Testis (tissue), 3 donors: Measurements from ENCODE around the gene CRYGN. TPM values are rescaled to one million over a fixed set of nuclear protein-coding genes. Genes with fewer than 3 reads are reported as not detected.

Source experiments
- DNase-seq: peaks from one replicate; pipeline ENCODE4 v3.0.0-alpha.2; 2019
- H3K27ac ChIP-seq, 2 donors: fragments of 200-600 bp; sonication (generic); one replicate each; pipeline ENCODE4 v1.5.1; 2019
- H3K27me3 ChIP-seq: fragments of 200-600 bp; sonication (generic); one replicate; pipeline ENCODE4 v1.5.1; 2019
- H3K36me3 ChIP-seq: fragments of 200-600 bp; sonication (generic); one replicate; pipeline ENCODE4 v1.5.1; 2017; ENCODE audit warnings: low read depth; ENCODE audit errors: missing control alignments
- H3K4me1 ChIP-seq: fragments of 200-600 bp; sonication (generic); one replicate; pipeline ENCODE4 v1.5.1; 2019
- H3K4me3 ChIP-seq, 2 donors: fragments of 200-600 bp; sonication (generic); one replicate each; pipeline ENCODE4 v1.5.1; 2017 to 2019
- H3K9me3 ChIP-seq: fragments of 200-600 bp; sonication (generic); one replicate; pipeline ENCODE4 v1.5.1; 2017
- CTCF ChIP-seq, 3 experiments: fragments of 450-650 bp in 2 of 3; fragments of 200-600 bp in 1 of 3; sonication (generic) in 1 of 3; IDR thresholded peaks; one replicate each; pipeline ENCODE4 v1.5.1; 2016 to 2019; ENCODE audit warnings: antibody characterized with exemption in 3 of 3, mild to moderate bottlenecking in 2 of 3, moderate library complexity in 1 of 3
- POLR2A ChIP-seq: fragments of 450-650 bp; IDR thresholded peaks from one replicate; pipeline ENCODE4 v1.6.1; 2017; ENCODE audit warnings: antibody characterized with exemption, mild to moderate bottlenecking, moderate library complexity
- WGBS, 2 donors: methylation state at CpG; one replicate each; pipeline ENCODE4 v1.1.5; 2018; 5-methylcytosine and 5-hydroxymethylcytosine counted together
- intact Hi-C: fragments of 100-400 bp; cut with DNase I; formaldehyde crosslinking; loops from one replicate; pipeline ENCODE4 v1.15.1; 2023; ENCODE audit warnings: low total_unique reads
- polyA plus RNA-seq: library from polyadenylated mRNA; stranded (reverse); fragments of 350-450 nt; fragmentation: Illumina TruSeq; extraction: RNeasy Lipid Tissue Mini Kit (QIAGEN cat#74804); gene quantifications from one replicate; pipeline ENCODE4 v1.2.3, GENCODE V29; 2014; ENCODE audit warnings: low read depth, low replicate concordance; ENCODE audit not compliant: insufficient read depth
- total RNA-seq, 2 donors: library from RNA; depleted of rRNA; stranded (reverse); fragments of >200 nt; gene quantifications; one replicate each; pipeline ENCODE4 v1.2.3, GENCODE V29; 2016

Gene CRYGN
- total and polyA plus RNA-seq, 3 donors from 2014 or later, result 0.44 to 1.7 (median 0.62) TPM

DNA sequence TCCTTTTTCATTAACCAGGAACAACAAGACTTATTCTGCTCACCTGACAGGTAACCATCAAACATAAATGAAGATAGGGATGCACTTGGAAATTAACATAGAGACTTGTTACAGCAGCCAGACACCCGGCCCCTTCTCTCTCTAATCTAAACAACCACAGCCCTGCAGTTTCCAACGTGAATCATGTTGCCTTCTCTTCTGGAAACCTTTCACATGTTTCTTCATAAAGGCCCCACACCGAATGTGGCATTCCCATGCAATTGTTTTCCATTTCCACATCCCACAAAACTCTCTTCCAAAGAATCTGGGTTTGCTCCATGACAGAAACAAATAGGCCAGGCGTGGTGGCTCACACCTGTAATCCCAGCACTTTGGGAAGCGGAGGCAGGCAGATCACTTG lies 15.1 kb downstream of the CRYGN start:
- no peak for DNase-seq
- H3K27ac ChIP-seq, result no peak overlapping the region
- WGBS, 2 donors, result 87% methylated on average over 5 of the region's 5 CpGs

GRCh38 chr7:151423936-151424335 lies 16.0 kb downstream of the CRYGN start:
- TF ChIP-seq POLR2A (no peak), CTCF (IDR thresholded peaks at IDR 0.05) (no peak)
- Histone ChIP-seq H3K27me3 (no peaks in the 10 kb centered on the region), H3K4me3 (no peak overlapping the region), H3K9me3 (no peaks in the 10 kb centered on the region), H3K27ac (no peak overlapping the region), H3K4me1 (peaks cover 27% of the 10 kb centered on the region), H3K36me3 (no peaks in the 10 kb centered on the region)
- WGBS, 2 donors, result 88 to 94% methylated on average over 5 of the region's 5 CpGs
- intact Hi-C loops, result no loop called here
- DNase-seq, result no peak

More for the DNA sequence above, 15.1 kb downstream of the CRYGN start:
- TF ChIP-seq POLR2A, result no peak
- TF ChIP-seq CTCF (IDR thresholded peaks at IDR 0.05), result no peak
- H3K9me3 ChIP-seq, result no peaks in the 10 kb centered on the region
- no peaks in the 10 kb centered on the region for H3K36me3 ChIP-seq
- no peaks in the 10 kb centered on the region for H3K27me3 ChIP-seq
- H3K4me3 ChIP-seq, result no peak overlapping the region
- H3K4me1 ChIP-seq, result peaks cover 27% of the 10 kb centered on the region
- intact Hi-C loops, result no loop called here

DNA sequence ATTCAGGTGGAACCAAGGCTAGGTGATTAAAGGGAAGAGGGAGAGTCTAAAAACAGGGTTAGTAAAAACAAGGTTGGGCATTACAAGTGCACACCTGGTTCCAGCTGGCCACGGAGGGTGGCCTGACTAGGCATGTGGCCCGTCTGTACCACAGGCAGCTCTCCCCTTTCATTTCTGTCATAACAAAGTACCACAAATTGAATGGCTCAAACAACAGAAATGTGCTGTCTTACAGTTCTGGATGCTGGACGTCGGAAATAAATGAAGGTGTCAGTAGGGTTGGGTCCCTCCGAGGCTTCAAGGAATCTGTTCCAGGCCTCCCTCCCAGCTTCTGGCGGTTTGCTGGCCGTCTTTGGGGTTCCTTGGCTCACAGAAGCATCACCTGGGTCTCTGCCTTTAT lies 16.7 kb downstream of the CRYGN start:
- Histone ChIP-seq H3K27me3 (no peaks in the 10 kb centered on the region), H3K9me3 (no peaks in the 10 kb centered on the region), H3K27ac (no peak overlapping the region), H3K4me1 (peaks cover 23% of the 10 kb centered on the region), H3K36me3 (no peaks in the 10 kb centered on the region), H3K4me3 (no peak overlapping the region)
- TF ChIP-seq POLR2A (no peak), CTCF (IDR thresholded peaks at IDR 0.05) (no peak)
- 83 to 90% methylated on average over 7 of the region's 7 CpGs for WGBS, 2 donors
- DNase-seq, result no peak
- intact Hi-C loops, result no loop called here

GRCh38 chr7:151422212-151422611 lies 17.7 kb downstream of the CRYGN start:
- intact Hi-C loops, result no loop called here

More at GRCh38 chr7:151422212-151422611, 17.7 kb downstream of the CRYGN start:
- H3K4me3 ChIP-seq, result no peak overlapping the region
- peaks cover 13% of the 10 kb centered on the region for H3K4me1 ChIP-seq
- WGBS, 2 donors, result 67 to 89% methylated on average over 5 of the region's 5 CpGs
- H3K9me3 ChIP-seq, result no peaks in the 10 kb centered on the region
- H3K36me3 ChIP-seq, result no peaks in the 10 kb centered on the region
- DNase-seq, result no peak
- no peak overlapping the region for H3K27ac ChIP-seq
- no peak for TF ChIP-seq CTCF (IDR thresholded peaks at IDR 0.05)
- no peak for TF ChIP-seq POLR2A
- H3K27me3 ChIP-seq, result no peaks in the 10 kb centered on the region
